GM12875 (cell line): ENCODE measurements around the gene MRPL32.
A peak's percentile ranks its signal among the peaks of the same experiment; 100 is the strongest.

ENCODE experiments used
- H3K4me3 ChIP-seq: one replicate; pipeline ENCODE4 v1.5.1; 2011; ENCODE audit warnings: low read depth, low read length, control low read depth
- TF ChIP-seq, protein P1 (sequence below): IDR thresholded peaks from 2 replicates; pipeline ENCODE4 v1.5.1; 2011; ENCODE audit warnings: low read depth, mild to moderate bottlenecking, control low read depth, inconsistent platforms, low read length, moderate library complexity, borderline replicate concordance; ENCODE audit not compliant: insufficient read depth

MRPL32 gene

DNA sequence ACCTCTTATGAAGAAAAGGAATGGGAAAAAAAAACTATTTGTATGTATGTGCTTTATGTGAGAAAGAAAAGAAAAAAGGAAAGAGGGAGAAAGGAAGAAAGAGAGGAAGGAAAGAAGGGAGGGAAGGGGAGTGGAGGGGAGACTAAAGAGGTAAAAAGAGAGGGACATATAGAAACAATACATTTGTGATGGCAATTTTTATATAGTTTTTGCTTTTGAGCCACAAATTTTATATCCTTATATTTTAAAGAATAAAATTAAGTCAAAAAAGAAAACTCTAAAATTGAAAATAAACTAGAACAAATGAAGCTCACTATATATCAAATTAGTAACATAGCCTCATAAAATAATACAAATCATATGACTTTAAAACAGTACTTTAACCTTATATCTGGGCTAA, 31.3 kb upstream of the MRPL32 start:
- TF ChIP-seq, protein P1, sequence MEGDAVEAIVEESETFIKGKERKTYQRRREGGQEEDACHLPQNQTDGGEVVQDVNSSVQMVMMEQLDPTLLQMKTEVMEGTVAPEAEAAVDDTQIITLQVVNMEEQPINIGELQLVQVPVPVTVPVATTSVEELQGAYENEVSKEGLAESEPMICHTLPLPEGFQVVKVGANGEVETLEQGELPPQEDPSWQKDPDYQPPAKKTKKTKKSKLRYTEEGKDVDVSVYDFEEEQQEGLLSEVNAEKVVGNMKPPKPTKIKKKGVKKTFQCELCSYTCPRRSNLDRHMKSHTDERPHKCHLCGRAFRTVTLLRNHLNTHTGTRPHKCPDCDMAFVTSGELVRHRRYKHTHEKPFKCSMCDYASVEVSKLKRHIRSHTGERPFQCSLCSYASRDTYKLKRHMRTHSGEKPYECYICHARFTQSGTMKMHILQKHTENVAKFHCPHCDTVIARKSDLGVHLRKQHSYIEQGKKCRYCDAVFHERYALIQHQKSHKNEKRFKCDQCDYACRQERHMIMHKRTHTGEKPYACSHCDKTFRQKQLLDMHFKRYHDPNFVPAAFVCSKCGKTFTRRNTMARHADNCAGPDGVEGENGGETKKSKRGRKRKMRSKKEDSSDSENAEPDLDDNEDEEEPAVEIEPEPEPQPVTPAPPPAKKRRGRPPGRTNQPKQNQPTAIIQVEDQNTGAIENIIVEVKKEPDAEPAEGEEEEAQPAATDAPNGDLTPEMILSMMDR = no peak

DNA sequence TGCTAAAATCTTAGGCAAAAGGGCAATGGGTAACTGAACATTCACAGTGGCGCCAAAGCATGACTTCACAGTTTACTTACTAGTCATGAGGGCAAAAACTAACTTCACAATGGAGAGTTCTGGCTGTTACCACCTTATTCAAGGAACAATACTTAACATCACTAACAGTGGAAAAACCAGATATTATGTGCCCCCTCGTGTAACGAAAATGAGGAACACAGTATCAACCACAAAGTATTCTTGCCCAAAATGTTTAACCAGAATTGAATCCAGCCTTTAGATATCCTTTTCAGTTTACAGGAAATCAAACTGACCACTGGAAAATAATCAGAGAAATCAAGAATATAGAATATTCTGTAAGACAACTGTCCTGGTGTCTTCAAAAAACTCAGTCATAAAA, 29.8 kb upstream of the MRPL32 start:
- no peak overlapping the region for H3K4me3 ChIP-seq
- TF ChIP-seq, protein P1 = no peak

More for the DNA sequence above, 31.3 kb upstream of the MRPL32 start:
- no peak overlapping the region for H3K4me3 ChIP-seq

DNA sequence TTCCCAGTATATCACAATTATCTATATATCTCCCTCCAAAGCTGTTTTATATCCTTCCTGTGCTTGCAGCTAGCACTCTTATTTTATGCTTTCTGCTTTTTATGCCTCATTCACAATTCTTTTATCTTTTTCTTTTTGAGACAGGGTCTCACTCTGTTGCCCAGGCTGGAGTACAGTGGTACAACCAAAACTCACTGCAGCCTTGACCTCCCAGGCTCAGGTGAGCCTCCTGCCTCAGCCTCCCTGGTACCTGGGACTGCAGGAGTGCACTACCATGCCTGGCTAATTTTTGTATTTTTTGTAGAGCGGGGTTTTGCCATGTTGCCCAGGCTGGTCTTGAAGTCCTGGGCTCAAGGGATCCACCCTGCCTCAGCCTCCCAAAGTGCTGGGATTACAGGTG, 26.0 kb upstream of the MRPL32 start:
- TF ChIP-seq, protein P1 = no peak
- H3K4me3 ChIP-seq = no peak overlapping the region

DNA sequence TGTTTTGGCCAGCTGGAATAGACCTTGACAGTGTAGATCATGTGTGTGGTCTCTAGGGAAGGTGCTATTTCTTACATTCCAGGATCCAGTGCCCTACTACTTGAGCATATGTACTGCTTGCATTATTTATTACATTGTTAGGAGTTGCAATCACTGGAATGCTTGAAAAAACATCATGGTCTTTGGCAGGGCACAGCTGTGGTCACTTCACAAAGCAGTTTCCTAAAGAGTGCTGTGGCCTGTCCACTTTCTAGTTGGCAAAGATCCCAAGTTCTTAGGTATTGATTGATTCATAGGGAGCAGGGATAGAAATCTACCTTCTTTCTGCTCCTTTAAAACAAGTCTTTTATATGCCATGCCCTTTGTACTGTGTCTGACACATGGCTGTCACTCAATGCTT, 24.9 kb upstream of the MRPL32 start:
- TF ChIP-seq, protein P1 = no peak
- H3K4me3 ChIP-seq = no peak overlapping the region

DNA sequence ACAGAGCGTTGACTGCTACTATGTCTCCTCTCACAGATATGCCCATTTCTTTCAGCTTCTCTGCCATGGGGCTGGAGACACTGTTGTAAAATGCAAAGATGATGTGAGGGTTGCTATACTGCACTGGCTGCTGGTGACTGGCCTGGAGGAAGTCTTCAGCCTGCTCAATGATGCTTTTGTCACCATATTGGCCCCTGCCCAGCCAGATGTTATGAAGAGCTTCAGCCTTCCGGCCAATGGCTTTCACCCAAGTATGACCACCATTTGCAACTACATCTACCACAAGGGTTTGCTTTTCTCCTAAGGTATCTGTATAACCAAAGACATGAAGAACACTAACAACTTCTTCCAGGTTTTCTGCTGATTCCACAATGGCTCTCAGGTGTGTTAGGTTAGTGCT, 21.9 kb upstream of the MRPL32 start:
- TF ChIP-seq, protein P1 = no peak
- H3K4me3 ChIP-seq = no peak overlapping the region

DNA sequence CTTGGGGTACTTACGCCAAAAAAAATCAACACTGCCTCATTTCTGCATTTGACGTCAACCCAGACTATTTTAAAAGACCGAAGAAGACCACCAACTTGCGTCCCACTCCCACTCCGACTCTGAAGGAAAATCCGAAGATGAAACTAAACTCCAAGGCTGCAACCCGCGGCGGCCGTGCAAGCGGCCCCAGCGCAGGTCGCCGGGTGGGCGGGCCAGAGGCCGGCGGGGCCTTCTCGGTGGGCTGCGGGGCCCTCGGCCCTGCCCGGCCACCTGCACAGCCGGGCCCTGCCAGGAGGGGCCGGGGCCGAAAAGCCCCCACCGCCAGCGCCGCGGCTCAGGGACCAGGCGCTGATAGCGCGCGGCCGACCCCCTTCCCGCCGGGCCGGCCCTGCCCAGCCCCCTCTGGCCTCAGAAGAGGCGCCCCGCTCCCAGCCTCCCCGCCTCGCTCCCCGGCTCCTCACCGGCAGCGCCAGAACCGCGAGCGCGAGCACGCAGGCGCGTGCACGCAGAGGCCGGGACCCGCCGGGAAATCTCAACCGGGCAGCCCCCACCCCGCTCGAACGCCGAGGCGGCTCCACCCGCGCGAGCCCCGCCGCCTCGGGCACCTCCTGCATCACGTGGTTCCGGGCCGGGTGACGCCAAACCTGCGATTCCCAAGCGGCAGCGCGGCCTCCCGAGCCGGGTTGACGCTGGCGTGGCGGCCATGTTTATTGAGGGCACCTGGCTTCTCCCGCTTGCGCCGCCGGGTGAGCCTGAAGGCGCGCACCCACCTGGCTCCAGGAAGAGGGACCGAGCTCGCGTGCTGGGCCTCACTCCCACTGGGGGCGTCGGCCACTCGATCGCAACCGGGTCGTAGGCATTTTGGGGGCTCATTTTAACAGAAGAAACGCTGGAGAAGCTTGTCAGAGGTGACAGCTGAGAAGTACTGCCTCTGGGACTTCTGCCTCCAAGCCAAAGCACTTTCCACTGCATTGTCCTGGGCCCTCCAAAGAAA, 20.4 kb upstream of the MRPL32 start, which contains the start of gene C7orf25:
TSS of gene C7orf25 (minus strand) at position 617 of the 994 bp plus-strand sequence. CDS start 1,170 bp downstream, outside the sequence.
- H3K4me3 ChIP-seq = peak within 1 kb of the TSS; percentile 81
- TF ChIP-seq, protein P1 = no peak

DNA sequence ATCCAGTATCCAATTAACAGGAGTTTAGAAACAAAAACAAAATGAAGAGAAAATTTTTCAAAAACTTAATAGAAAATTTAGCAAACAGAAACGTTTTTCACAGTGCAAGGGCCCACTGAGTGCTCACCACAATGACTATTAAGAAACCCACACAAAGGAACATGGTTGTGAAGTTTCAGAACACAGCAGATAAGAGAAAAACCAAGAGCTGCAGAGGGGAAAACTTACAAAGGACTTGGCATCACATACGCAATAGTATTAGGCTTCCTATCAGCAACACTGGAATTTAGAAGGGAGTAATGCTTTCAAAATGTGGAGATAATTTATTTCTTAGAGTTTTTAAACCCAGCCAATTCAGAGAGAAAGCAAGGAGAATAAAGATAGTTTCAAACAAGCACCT, 18.6 kb upstream of the MRPL32 start:
- no peak overlapping the region for H3K4me3 ChIP-seq
- TF ChIP-seq, protein P1 = no peak
